OCI-LY3 (cell line): ENCODE results near the gene CCDC142.
A peak's percentile ranks its signal among the peaks of the same experiment; 100 is the strongest.

Source experiments
- H2AFZ ChIP-seq: fragments of 200-600, 300-600 bp; shearing (Covaris generic); 2 replicates; pipeline ENCODE4 v1.6.0; 2014; ENCODE audit warnings: antibody characterized with exemption, low read depth, low read length
- H3K27ac ChIP-seq: fragments of 200-600, 300-600 bp; sonication (generic); 2 replicates; pipeline ENCODE4 v1.5.1; 2014; ENCODE audit warnings: mild to moderate bottlenecking, low read length, moderate library complexity, mixed read lengths
- H3K27me3 ChIP-seq: fragments of 200-600, 300-600 bp; sonication (generic); 2 replicates; pipeline ENCODE4 v1.6.1; 2014; ENCODE audit warnings: low read depth, low read length, mixed read lengths
- H3K36me3 ChIP-seq: fragments of 200-600, 300-600 bp; sonication (generic); replicated peaks from 2 replicates; pipeline ENCODE3; 2014; ENCODE audit warnings: low read depth, low read length, mixed read lengths
- H3K4me1 ChIP-seq: fragments of 300-600, 200-600 bp; sonication (generic); 2 replicates; pipeline ENCODE4 v1.6.1; 2014; ENCODE audit warnings: low read length, mixed read lengths
- H3K4me2 ChIP-seq: fragments of 200-600, 300-600 bp; sonication (generic); 2 replicates; pipeline ENCODE4 v1.6.1; 2014; ENCODE audit warnings: low read length, mixed read lengths
- H3K4me3 ChIP-seq: fragments of 300-600, 200-600 bp; sonication (generic); 2 replicates; pipeline ENCODE4 v1.5.1; 2014; ENCODE audit warnings: antibody characterized with exemption, mild to moderate bottlenecking, low read length, moderate library complexity
- H3K79me2 ChIP-seq: fragments of 300-600, 200-600 bp; shearing (Covaris generic); 2 replicates; pipeline ENCODE4 v1.6.1; 2014; ENCODE audit warnings: mild to moderate bottlenecking, low read length, mixed read lengths
- H3K9ac ChIP-seq: fragments of 300-600, 200-600 bp; shearing (Covaris generic); 2 replicates; pipeline ENCODE4 v1.6.0; 2014; ENCODE audit warnings: mild to moderate bottlenecking, low read length, moderate library complexity
- H3K9me3 ChIP-seq: fragments of 200-600, 300-600 bp; shearing (Covaris generic); 2 replicates; pipeline ENCODE4 v1.6.1; 2014; ENCODE audit warnings: low read length, mixed read lengths; ENCODE audit not compliant: insufficient read depth
- H4K20me1 ChIP-seq: fragments of 200-600, 300-600 bp; sonication (generic); 2 replicates; pipeline ENCODE4 v1.6.1; 2016; ENCODE audit warnings: low read length, mixed read lengths; ENCODE audit not compliant: insufficient read depth
- CTCF ChIP-seq: fragments of 200-600, 300-600 bp; sonication (generic); IDR thresholded peaks from 2 replicates; pipeline ENCODE4 v1.5.1; 2014; ENCODE audit warnings: antibody characterized with exemption, low read length, low read depth
- EZH2phosphoT487 ChIP-seq: fragments of 200-600 bp; shearing (Covaris generic); IDR thresholded peaks from 2 replicates; pipeline ENCODE4 v1.6.1; 2018; ENCODE audit warnings: antibody characterized with exemption, mixed run types, low read depth

CCDC142 gene

DNA sequence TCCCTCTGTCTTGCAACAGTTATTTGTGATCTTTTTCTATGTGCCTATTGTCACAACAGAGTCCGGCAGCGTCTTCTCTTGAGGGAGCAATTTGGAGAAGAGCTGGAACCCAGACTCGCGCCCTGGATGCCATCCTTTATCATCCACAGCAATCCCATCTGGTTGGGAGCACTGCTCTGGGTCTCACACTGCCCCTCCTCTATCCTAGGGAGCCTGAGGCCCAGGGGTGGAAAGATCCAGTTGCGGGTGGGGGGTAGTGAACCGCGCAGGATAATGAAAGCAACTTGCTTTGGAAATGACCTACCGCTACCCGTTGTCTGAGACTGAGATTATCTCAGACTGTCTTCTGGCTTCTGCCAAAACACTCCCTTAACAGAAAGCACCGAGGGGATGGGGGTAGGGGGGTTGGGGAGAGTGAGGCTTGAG lies 23.8 kb downstream of the CCDC142 start:
- Histone ChIP-seq H3K27ac (no peak overlapping the region), H3K36me3 (peaks cover 24% of the 10 kb centered on the region), H4K20me1 (no peaks in the 10 kb centered on the region), H3K9ac (peak overlapping the region; percentile 73), H2AFZ (no peak overlapping the region), H3K4me3 (peak overlapping the region; percentile 84), H3K4me1 (peaks cover 25% of the 10 kb centered on the region), H3K9me3 (no peaks in the 10 kb centered on the region), H3K79me2 (peaks cover 25% of the 10 kb centered on the region), H3K4me2 (peak overlapping the region; percentile 93), H3K27me3 (no peaks in the 10 kb centered on the region)
- TF ChIP-seq EZH2phosphoT487 (no peak), CTCF (no peak)

DNA sequence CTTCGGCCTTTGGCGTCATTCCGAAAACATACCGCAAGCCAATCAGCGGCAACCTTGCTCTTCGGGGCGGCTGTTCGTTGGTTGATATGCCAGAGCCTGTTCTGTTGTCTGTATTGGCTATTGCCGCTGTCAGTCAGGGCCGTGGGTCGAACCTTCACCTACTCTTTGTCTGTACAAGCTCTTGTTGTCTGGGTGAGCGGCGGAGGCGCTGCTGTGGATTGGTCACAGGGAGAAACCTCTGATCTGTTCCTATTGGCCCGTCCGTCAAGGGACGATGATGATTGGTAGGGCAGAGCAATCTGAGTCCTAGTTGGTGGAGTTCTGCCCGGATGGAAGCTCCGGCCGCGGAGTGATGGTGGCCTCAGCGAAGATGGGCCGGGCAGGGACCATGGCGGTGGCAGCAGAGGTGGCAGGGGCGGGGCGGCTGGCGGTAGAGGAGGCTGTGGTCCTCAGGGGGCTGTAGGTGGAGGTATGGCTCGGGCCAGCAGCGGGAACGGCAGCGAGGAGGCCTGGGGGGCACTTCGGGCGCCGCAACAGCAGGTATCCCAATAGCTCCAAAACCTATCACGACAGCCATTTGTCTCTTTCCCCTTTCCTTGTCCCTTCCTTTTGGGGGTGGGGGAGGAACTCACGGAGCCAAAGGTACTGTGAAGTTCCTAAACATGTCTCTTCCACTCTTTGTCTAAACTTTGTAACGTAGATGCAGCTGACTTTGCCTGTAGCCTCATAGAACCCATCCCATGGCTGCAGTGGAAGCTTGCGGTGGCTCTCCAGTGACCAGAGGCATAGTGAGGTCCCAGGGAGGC lies 24.5 kb downstream of the CCDC142 start, which contains the start of gene WBP1:
TSS of gene WBP1 (plus strand) at position 307 of the 806 bp plus-strand sequence. CDS start at position 472, 165 bp downstream.
- no peaks in the 10 kb centered on the region for H4K20me1 ChIP-seq
- H3K27me3 ChIP-seq = no peaks in the 10 kb centered on the region
- H2AFZ ChIP-seq = peak within 1 kb of the TSS; percentile 74

GRCh38 chr2:74457549-74458131 lies 25.2 kb downstream of the CCDC142 start:
- peaks cover 18% of the 10 kb centered on the region for H3K36me3 ChIP-seq
- H3K4me2 ChIP-seq = peak overlapping the region; percentile 93
- H3K79me2 ChIP-seq = peaks cover 20% of the 10 kb centered on the region
- peak overlapping the region; percentile 74 for H2AFZ ChIP-seq
- H3K27ac ChIP-seq = peak overlapping the region; percentile 91
- no peaks in the 10 kb centered on the region for H4K20me1 ChIP-seq
- H3K4me3 ChIP-seq = peak overlapping the region; percentile 84
- no peaks in the 10 kb centered on the region for H3K9me3 ChIP-seq
- peaks cover 23% of the 10 kb centered on the region for H3K4me1 ChIP-seq
- peak overlapping the region; percentile 93 for H3K9ac ChIP-seq
- H3K27me3 ChIP-seq = no peaks in the 10 kb centered on the region
- TF ChIP-seq EZH2phosphoT487 (no peak), CTCF (no peak)

More for the DNA sequence above, 24.5 kb downstream of the CCDC142 start, which contains the start of gene WBP1:
- no peak for TF ChIP-seq CTCF
- TF ChIP-seq EZH2phosphoT487 = no peak
- peak within 1 kb of the TSS; percentile 84 for H3K4me3 ChIP-seq
- H3K4me1 ChIP-seq = peaks cover 23% of the 10 kb centered on the region
- H3K79me2 ChIP-seq = peaks cover 23% of the 10 kb centered on the region
- H3K4me2 ChIP-seq = peak within 1 kb of the TSS; percentile 93
- H3K27ac ChIP-seq = peak within 1 kb of the TSS; percentile 91
- H3K9me3 ChIP-seq = no peaks in the 10 kb centered on the region
- H3K36me3 ChIP-seq = peaks cover 24% of the 10 kb centered on the region
- H3K9ac ChIP-seq = peak within 1 kb of the TSS; percentile 93

GRCh38 chr2:74457129-74457548 lies 25.7 kb downstream of the CCDC142 start:
- Histone ChIP-seq H3K9me3 (no peaks in the 10 kb centered on the region), H4K20me1 (no peaks in the 10 kb centered on the region), H3K9ac (peak overlapping the region; percentile 93), H3K4me2 (peak overlapping the region; percentile 93), H3K27me3 (no peaks in the 10 kb centered on the region), H3K4me1 (peaks cover 23% of the 10 kb centered on the region), H3K27ac (peak overlapping the region; percentile 91), H2AFZ (peak overlapping the region; percentile 42; the same call in 1 of the 2 replicates), H3K79me2 (peaks cover 20% of the 10 kb centered on the region), H3K36me3 (peaks cover 13% of the 10 kb centered on the region), H3K4me3 (peak overlapping the region; percentile 84)
- TF ChIP-seq EZH2phosphoT487 (no peak), CTCF (no peak)
